ENCODE measurements around the gene FGF6. TPM values are rescaled to one million over a fixed set of nuclear protein-coding genes. Genes with fewer than 3 reads are reported as not detected.

The FGF6 gene
- total RNA-seq, 4 donors from 2014 or later: not detected

- DNase-seq (ENCODE audit: low spot score in 2 of 2): no peak
- TF ChIP-seq EP300 (IDR thresholded peaks at IDR 0.05) (no peak), POLR2A (IDR thresholded peaks at IDR 0.05) (no peak), POLR2AphosphoS5 (IDR thresholded peaks at IDR 0.05) (no peak)
- TF ChIP-seq, protein P1, sequence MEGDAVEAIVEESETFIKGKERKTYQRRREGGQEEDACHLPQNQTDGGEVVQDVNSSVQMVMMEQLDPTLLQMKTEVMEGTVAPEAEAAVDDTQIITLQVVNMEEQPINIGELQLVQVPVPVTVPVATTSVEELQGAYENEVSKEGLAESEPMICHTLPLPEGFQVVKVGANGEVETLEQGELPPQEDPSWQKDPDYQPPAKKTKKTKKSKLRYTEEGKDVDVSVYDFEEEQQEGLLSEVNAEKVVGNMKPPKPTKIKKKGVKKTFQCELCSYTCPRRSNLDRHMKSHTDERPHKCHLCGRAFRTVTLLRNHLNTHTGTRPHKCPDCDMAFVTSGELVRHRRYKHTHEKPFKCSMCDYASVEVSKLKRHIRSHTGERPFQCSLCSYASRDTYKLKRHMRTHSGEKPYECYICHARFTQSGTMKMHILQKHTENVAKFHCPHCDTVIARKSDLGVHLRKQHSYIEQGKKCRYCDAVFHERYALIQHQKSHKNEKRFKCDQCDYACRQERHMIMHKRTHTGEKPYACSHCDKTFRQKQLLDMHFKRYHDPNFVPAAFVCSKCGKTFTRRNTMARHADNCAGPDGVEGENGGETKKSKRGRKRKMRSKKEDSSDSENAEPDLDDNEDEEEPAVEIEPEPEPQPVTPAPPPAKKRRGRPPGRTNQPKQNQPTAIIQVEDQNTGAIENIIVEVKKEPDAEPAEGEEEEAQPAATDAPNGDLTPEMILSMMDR (IDR thresholded peaks at IDR 0.05): no peak
- H3K27ac ChIP-seq: no peak overlapping the region
- H3K9me3 ChIP-seq: no peaks in the 10 kb centered on the region
- 73% methylated on average over 4 of the region's 4 CpGs for WGBS
- no peaks in the 10 kb centered on the region for H3K4me1 ChIP-seq
- H3K36me3 ChIP-seq: no peaks in the 10 kb centered on the region
- no peak overlapping the region for H3K4me3 ChIP-seq
- no peaks in the 10 kb centered on the region for H3K27me3 ChIP-seq
Observed at GRCh38 chr12:4402996-4403395, 42.6 kb downstream of the FGF6 start.

DNA sequence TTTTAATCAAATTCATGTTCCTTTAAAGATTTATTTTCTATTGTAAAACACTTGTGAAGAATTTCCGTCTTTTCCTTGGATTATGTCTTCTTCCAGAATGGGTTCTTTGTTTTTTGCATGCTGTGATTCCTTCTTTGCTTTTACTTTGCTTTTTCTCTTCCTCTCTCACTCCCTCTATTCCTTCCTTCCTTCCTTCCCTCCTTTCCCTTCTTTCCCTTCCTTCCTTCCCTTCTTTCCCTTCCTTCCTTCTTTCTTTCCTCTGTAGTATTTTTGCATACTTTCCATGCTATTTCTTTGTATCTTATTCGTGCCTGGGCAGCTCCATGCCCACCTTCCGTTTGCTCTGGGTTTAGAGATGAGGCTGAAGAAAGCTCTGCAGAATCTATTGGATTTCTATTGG is 44.5 kb downstream of the FGF6 start:
- no peak for DNase-seq (ENCODE audit: low spot score in 2 of 2)
- Histone ChIP-seq H3K36me3 (no peaks in the 10 kb centered on the region), H3K4me3 (no peak overlapping the region), H3K27me3 (peaks cover 3% of the 10 kb centered on the region), H3K4me1 (no peaks in the 10 kb centered on the region), H3K27ac (no peak overlapping the region), H3K9me3 (no peaks in the 10 kb centered on the region)
- 81% methylated on average over 3 of the region's 3 CpGs for WGBS
- TF ChIP-seq POLR2A (IDR thresholded peaks at IDR 0.05) (no peak), EP300 (IDR thresholded peaks at IDR 0.05) (no peak)
- TF ChIP-seq, protein P1 (IDR thresholded peaks at IDR 0.05): no peak

- Histone ChIP-seq H3K27ac (no peak overlapping the region), H3K36me3 (no peaks in the 10 kb centered on the region), H3K27me3 (peaks cover 17% of the 10 kb centered on the region), H3K4me3 (no peak overlapping the region), H3K9me3 (no peaks in the 10 kb centered on the region), H3K4me1 (no peaks in the 10 kb centered on the region)
- DNase-seq (ENCODE audit: low spot score in 2 of 2): no peak
- WGBS: 63% methylated on average over 2 of the region's 2 CpGs
- TF ChIP-seq, protein P1 (IDR thresholded peaks at IDR 0.05): no peak
- TF ChIP-seq POLR2AphosphoS5 (IDR thresholded peaks at IDR 0.05) (no peak), POLR2A (IDR thresholded peaks at IDR 0.05) (no peak), EP300 (IDR thresholded peaks at IDR 0.05) (no peak)
Observed at GRCh38 chr12:4395818-4396217, 49.8 kb downstream of the FGF6 start.

GRCh38 chr12:4393211-4393610 is 52.4 kb downstream of the FGF6 start:
- DNase-seq (ENCODE audit: low spot score in 2 of 2): no peak
- 72% methylated on average over 5 of the region's 5 CpGs for WGBS

GRCh38 chr12:4392223-4392742 is 53.3 kb downstream of the FGF6 start:
- DNase-seq (ENCODE audit: low spot score in 2 of 2): no peak
- H3K4me3 ChIP-seq: no peak overlapping the region
- no peaks in the 10 kb centered on the region for H3K9me3 ChIP-seq
- peaks cover 21% of the 10 kb centered on the region for H3K27me3 ChIP-seq
- H3K4me1 ChIP-seq: no peaks in the 10 kb centered on the region
- no peak overlapping the region for H3K27ac ChIP-seq
- TF ChIP-seq, protein P1 (IDR thresholded peaks at IDR 0.05): no peak
- TF ChIP-seq POLR2A (IDR thresholded peaks at IDR 0.05): no peak
- TF ChIP-seq EP300 (IDR thresholded peaks at IDR 0.05): no peak
- TF ChIP-seq POLR2AphosphoS5 (IDR thresholded peaks at IDR 0.05): no peak
- 27% methylated on average over 2 of the region's 15 CpGs for WGBS
- no peaks in the 10 kb centered on the region for H3K36me3 ChIP-seq

More at GRCh38 chr12:4393211-4393610, 52.4 kb downstream of the FGF6 start:
- peaks cover 17% of the 10 kb centered on the region for H3K27me3 ChIP-seq
- H3K36me3 ChIP-seq: no peaks in the 10 kb centered on the region
- no peak for TF ChIP-seq EP300 (IDR thresholded peaks at IDR 0.05)
- TF ChIP-seq, protein P1 (IDR thresholded peaks at IDR 0.05): no peak
- TF ChIP-seq POLR2A (IDR thresholded peaks at IDR 0.05): no peak
- no peak for TF ChIP-seq POLR2AphosphoS5 (IDR thresholded peaks at IDR 0.05)
- no peak overlapping the region for H3K27ac ChIP-seq
- H3K9me3 ChIP-seq: no peaks in the 10 kb centered on the region
- H3K4me1 ChIP-seq: no peaks in the 10 kb centered on the region
- no peak overlapping the region for H3K4me3 ChIP-seq
